ENCODE measurements around the gene RABEP1.
"Not testable (repeated sequence)": the region's sequence is repeated elsewhere in the genome, so short reads cannot be mapped to it uniquely, and the experiment has no call there.

The RABEP1 gene

GRCh38 chr17:5422505-5422904, 140.4 kb downstream of the RABEP1 start:
- DNase-seq (ENCODE audit: low read depth) = peak; percentile 70

GRCh38 chr17:5424909-5425308, 142.8 kb downstream of the RABEP1 start:
- no peak for DNase-seq (ENCODE audit: low read depth)

- no peak for DNase-seq (ENCODE audit: low read depth)
Measured at GRCh38 chr17:5425826-5426225, 143.7 kb downstream of the RABEP1 start.

- DNase-seq (ENCODE audit: low read depth) = no peak
Measured at GRCh38 chr17:5429191-5429887, 147.3 kb downstream of the RABEP1 start.

GRCh38 chr17:5430413-5430999, 148.4 kb downstream of the RABEP1 start:
- DNase-seq (ENCODE audit: low read depth) = no peak

- DNase-seq (ENCODE audit: low read depth) = not testable (repeated sequence)
Measured at GRCh38 chr17:5431234-5431633, 149.2 kb downstream of the RABEP1 start.

GRCh38 chr17:5431949-5432556, 150.0 kb downstream of the RABEP1 start:
- no peak for DNase-seq (ENCODE audit: low read depth)

- no peak for DNase-seq (ENCODE audit: low read depth)
Measured at GRCh38 chr17:5434984-5435383, 152.9 kb downstream of the RABEP1 start.
